ENCODE measurements around the gene PDXDC1.
"Not testable (repeated sequence)": the region's sequence is repeated elsewhere in the genome, so short reads cannot be mapped to it uniquely, and the experiment has no call there.

GRCh38 chr16:15099366-15099909 is 124.6 kb downstream of the PDXDC1 start:
- TF ChIP-seq CTCF, EZH2 (IDR thresholded peaks at IDR 0.05): not testable (repeated sequence)

Data from neural progenitor cell (in vitro differentiated cells).